CMK (cell line): ENCODE results near the gene ADAT2.
A peak's percentile ranks its signal among the peaks of the same experiment; 100 is the strongest.
"Not testable (repeated sequence)": the region's sequence is repeated elsewhere in the genome, so short reads cannot be mapped to it uniquely, and the experiment has no call there.

Experiments used
- DNase-seq: peaks from one replicate; pipeline ENCODE4 v3.0.0-alpha.2; 2010; ENCODE audit warnings: low read depth

ADAT2 gene

DNA sequence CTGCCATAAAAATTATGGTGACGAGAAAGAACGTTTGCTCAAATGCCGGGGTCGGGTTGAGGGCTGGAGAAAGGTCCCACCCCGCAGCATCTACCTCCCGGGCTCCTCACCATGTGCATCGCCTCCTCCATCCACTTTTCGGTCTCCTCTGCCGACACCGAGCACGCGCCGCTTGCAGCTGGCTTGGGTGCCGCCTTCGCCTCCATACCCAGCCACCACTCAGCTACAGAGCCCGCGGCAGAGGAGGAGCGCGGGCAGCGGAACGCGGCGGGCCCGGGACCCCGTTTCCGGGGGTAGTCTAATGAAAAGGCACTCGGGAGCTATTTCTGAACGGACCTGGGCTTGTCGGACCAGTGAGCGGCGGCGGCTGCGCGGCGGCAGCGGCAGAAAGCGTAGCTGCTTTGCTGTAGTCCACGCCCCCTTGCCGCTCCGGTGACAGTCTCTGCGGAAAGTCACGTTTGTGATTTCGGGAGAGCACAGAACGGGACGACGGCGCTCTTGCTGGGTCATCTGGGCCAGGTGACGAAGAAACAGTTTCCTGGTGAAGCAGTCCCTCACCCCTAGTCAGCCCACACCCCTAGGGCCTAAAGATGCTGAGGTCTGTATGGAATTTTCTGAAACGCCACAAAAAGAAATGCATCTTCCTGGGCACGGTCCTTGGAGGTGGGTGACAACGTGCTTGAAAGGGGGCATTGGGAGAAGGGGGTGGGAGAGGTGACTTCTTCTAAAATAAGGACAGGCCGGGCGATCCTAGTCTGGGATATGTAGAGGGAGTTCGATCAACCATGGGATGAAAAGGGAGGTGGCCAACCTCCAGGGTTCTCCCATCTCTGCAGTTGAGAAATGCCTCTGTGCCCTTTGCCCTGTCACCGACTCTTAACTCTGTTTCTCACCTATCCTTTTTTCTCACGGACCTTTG, at the start of gene ADAT2, which contains the start of gene PEX3:
Gene ADAT2, minus strand, starts transcription at position 243 of the 919 bp plus-strand sequence. Its CDS starts 37 bp downstream, at position 206.
Gene PEX3, plus strand, starts transcription at position 353 of the 919 bp plus-strand sequence. Its CDS starts 238 bp downstream, at position 591.
- peak; percentile 71 for DNase-seq

DNA sequence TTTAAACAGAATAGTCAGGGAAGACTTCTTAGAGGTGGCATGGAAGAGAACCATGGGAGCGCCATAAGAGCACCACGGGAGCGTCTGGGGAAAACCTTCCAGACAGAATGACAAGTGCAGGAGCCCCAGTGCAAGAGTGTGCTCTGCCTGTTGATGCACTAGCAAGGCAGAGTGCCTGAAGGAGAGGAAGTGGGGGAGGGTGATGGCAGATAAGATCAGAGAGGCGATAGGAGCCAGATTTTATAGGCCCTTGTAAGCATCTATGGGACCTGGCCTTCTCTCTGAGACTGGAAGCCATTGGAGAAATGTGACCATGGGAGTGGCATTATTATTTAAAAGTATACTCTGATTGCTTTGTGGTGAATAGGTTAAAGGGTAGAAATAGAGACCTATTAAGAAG, 47.9 kb upstream of the ADAT2 start:
- no peak for DNase-seq

DNA sequence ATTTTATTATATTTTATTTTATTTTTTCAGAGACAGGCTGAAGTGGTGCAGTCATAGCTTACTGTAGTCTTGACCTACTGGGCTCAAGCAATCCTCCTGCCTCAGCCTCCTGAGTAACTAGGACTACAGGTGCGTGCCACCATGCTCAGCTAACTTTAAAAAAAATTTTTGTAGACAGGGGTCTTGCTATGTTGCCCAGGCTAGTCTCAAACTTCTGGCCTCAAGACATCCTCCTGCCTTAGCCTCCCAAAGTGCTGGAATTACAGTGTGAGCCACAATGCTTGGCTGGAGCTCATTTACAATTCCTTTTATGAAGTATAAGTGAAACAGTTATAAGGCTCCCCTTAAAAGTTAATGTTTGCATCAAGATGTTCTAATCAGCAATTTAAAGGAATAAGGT, 46.5 kb upstream of the ADAT2 start:
- DNase-seq, result no peak

DNA sequence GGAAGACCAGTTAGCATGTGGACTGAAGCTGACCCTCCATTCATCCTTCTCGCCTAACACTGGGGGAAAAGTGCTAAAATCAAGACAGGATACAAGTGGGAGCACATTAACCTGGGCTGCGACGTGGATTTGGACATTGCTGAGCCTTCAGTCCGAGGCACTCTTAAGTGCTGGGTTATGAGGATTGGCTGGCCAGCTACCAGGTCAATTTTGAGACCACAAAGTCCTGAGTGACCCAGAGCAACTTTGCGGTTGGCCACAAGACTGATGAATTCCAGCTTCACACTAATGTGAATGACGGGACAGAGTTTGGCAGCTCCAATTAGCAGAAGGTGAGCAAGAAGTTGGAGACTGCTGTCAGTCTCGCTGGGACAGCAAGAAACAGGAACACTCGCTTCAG, 40.3 kb upstream of the ADAT2 start:
- no peak for DNase-seq

DNA sequence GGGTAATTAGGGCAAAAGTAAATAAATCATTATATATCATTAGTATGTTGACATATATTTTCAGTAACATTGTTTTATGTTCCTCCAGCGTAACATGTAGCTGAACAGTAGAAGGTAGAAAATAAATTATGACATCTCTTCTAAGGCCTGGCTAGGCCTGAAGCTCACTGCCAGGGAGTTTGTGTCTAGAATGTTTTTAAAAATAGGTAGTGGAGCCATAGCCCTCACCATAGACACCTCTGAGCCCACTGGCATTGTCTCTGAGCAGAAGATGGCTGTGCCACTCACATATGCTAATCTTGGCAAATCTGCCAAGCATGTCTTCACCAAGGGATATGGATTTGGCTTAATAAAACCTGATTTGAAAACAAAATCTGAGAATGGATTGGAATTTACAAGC, 39.7 kb upstream of the ADAT2 start:
- DNase-seq, result no peak

DNA sequence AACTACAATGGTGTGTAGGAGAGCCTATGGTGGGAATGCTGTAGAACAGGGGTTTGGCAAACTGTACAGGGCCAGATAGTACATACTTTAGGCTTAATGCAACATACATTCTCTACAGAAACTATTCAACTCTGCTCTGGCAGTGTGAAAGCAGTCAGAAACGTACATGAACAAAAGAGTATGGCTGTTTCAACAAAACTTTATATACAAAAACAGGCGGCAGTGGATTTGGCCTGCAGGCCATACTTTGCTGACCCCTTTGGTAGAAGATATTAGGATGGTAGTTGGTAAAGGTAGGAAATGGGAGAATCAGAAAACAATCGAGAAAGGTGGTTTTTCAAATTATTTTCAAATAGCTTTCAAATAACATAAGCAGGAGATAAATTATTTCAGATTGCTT, 36.3 kb upstream of the ADAT2 start:
- DNase-seq, result no peak

DNA sequence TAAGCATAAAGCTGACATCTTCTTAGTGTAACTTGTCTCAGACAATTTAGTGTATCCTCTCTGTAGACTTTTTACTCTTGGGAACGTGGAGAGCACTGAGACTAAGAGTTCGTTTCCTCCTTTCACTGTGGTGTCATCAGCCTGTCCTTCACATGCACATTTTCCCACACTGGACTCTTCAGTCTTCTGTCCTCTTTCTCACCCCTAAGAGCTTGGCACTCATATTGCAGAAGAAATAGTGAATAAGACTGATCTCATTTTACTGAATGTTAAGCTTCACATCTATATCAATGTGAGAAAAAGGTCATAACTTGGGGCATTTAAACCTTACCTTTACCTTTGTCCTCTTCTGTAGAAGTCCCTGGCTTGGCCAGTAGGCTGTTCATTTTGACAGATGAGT, 35.5 kb upstream of the ADAT2 start:
- no peak for DNase-seq

DNA sequence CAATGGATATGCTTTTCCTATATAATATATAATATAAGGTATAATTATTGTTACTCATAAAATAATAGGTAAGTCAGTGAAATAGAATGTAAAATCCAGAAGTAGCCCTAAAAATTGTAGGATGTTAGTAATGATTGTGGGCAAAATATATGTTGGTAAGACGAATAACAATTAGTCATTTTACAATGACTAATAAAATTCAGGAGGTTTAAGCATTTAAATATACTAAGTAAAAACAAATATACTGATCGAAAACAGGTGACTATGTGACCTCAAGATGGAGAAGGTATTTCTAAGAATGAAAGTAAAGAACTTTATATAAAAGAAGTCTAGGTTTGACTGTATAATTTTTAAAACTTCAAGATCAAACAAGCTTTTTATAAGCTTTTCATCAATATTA, 32.1 kb upstream of the ADAT2 start:
- no peak for DNase-seq

DNA sequence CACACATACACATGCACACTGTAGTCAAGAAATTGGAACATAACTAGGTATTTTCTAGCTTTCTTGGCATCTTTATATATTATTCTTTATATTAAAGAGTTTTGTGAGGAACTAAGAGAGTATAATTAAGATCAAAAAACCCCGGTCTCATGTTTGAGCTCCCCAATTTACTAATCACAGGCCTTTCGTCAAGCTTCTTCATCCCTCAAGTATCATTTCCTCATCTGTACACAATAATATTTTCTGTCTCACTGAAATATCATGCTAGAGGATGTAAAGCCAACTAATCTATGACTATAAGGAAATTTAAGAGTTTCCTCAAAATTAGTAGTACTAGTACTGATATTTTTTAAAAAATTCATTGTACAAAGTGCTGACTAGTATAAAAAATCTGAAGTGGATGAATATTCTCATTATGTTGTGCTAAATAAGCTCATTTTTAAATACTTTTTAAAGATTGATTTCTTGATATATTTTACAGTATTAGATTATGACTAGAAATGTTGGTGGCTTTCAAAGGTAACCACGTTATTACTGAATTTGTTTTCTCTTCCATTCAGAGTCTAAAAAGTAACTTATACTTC, 28.1 kb upstream of the ADAT2 start:
- no peak for DNase-seq

DNA sequence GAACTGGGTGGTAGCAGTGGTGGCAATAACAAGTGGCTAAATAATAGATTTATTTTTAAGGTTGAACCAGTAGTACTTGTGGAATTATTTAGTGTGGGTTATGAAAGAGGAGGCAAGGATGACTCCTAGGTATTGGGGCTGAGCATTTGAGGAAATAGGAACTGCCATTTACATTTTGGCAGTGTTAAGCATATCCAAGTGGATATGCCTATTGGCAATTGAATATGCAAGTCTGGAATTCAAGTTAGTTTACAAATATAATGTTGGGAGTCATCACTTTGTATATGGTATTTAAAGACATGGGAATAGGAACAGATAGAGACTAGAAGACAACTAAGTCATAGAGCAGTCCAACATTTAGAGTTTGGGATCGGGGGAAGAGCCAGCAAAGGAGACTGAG, 26.1 kb upstream of the ADAT2 start:
- no peak for DNase-seq

DNA sequence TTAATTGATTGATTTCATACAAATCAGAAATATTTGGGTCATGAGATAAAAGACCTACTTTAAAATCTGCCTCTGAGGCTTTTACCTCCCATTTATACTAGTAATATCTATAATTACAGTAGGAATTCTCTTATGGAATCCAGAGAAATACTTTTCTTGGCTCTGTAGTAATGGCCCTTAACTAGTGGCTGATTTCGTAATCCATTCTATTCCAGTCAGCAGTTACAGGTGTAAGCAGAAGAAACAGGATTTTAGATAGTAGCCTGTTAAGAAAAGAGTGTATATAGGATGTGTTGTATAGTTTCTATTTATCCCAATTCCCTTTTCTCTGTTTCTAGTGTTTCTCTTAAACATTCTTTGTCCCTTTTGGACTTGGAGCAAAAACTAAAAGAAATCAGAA, 21.3 kb upstream of the ADAT2 start:
- DNase-seq, result no peak

DNA sequence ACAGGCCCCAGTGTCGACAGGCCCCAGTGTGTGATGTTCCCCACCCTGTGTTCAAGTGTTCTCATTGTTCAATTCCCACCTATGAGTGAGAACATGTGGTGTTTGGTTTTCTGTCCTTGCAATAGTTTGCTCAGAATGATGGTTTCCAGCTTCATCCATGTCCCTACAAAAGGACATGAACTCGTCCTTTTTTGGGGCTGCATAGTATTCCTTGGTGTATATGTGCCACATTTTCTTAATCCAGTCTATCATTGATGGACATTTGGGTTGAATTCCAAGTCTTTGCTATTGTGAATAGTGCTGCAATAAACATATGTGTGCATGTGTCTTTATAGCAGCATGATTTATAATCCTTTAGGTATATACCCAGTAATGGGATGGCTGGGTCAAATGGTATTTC, 18.3 kb upstream of the ADAT2 start:
- DNase-seq, result not testable (repeated sequence)

DNA sequence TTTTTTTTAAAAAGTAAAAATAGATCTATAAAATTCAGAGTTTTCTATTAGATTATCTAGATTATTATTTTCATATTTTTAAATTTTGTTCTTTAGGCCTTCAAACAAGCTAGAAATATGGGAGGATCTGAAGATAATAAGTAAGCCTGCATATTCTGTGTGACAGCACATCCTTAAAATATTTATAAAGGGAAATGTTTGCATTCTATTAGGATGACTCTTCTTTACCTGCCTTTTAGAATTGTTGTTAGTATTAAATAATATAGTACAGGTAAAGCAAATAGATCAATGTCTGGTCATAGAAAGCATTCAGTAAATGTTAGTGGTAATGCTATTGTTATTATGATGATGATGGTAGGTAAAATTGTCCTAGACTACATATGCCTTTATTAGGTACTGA, 17.5 kb upstream of the ADAT2 start:
- DNase-seq, result no peak

DNA sequence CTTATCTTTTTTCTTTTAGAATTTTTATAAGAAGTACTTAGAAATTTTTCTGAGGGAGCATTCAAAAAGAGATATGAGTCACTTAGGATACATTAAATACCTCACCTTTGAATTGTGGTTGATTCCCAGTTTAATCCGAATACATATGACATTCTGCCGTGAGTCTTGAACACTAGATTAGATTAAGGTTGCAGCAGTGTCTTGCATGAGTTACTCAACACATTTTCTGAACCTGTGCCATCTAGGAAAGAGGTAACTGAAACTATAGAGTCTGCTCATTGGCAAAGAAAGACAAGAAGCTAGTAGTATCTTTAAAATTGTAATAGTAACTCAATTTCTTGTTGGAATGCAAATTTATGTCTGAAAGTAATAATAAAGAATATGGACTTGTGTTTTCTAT, 15.1 kb upstream of the ADAT2 start:
- no peak for DNase-seq

DNA sequence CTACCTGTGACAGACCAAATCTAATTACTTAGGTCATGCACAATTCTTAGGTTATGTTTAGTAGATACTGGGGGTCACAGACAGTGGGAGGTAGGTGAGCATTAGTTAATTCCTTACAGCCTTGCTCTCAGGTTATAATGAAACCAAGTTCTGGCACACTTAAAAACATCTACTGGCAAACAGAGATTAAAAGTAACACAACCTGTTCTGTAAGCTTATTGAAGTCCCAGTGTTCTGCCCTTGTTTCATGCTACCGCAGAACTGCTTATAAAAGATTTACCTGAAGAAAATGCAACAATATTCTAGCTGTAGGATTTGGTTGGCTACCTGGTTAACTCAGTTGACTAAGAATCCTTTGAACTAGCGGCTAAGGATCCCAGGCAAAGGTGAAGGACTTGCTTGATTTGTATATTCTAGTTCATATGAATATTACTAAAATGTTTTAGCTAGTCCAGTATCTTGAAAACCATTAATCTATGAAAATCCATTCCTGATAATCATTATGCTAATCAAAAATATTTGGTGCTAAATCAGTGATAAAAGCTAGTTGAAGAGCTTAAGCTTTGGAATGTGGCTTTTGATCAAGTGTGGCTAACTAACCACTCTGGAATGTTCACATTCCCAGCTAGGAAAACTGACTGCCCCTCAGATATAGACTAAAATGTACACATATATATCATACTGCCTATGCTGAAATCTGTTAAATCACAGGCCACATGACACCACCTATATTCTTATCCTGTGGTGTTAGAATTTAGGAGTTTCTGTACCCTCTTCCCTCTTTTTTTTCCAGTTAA, 7.3 kb upstream of the ADAT2 start:
- no peak for DNase-seq

DNA sequence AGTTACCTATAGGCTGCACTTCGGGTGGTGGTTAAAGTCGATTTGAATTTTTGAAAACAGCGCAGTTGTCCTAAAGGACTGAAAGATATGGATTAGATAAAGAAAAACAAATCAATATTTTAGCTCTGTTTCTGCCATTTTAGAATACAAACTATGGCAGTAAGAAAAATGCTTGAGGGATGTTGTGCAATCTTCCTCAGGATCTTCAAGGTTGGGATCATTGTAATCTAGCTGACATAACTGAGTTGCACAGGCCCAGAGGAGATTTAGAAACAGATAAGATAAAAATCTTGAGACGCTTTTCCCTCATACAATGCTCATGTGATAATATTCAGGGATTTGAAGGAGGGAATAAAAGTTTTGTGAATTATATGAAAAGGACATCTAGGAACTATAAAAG, 1.0 kb upstream of the ADAT2 start:
- no peak for DNase-seq

DNA sequence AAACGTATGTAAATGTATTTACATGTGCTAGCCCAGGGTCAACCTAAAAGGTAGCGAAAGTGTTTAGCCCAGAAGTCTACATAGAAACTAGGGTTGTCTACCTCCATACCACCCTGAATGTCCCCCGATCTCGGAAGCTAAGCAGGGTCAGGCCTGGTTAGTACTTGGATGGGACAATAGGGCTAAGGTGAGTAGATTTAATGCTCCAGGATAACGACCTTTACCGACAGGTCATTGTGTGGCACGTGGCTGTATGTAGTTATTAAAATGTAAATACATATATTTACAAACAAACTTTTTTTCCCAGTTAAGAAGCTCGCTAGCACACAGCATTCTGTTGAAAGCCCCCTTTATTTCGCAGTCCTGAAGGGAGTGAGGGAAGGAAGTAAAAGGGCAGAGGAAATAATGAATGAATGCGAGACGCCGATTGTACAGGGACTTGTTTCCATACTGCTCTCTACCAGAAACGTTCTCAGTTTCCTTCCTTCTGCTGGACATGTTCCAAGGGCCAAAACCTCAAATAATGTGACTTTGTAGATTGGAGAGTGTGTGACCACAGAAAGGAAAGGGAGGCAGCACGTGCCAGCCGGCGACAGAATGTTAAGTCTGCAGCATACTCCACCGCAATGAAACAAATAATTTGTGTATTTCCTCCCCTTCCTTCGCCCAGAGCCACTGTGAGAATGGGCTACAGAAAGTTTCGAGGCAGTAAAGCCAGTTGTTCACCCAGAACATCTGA, 612 bp downstream of the ADAT2 start:
- DNase-seq, result peak; percentile 26

DNA sequence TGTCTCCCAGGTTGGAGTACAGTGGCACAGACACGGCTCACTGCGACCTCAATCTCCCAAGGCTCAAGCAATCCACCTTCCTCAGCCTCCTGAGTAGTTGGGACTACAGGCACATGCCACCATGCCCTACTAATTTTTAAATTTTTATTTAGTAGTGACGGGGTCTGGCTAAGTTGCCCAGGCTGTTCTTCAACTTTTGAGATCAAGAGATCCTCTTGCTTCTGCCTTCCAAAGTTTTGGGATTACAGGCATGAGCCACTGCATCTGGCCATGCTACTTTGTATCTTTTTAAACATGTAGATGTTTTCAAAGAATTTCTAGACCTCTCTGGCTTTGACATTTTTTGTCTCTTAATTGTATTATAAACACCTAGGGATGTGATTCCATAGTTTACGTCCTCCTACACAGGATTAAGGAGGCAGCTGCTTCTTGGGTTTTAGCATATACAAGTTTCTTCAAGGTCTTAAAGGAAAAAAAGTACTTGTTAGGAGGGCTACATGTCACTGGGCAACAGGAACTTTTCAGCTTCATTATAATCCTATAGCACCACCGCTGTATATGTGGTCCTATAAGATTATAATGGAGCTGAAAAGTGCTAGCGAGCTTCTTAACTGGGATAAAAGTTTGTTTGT, 1.3 kb downstream of the ADAT2 start:
- no peak for DNase-seq

DNA sequence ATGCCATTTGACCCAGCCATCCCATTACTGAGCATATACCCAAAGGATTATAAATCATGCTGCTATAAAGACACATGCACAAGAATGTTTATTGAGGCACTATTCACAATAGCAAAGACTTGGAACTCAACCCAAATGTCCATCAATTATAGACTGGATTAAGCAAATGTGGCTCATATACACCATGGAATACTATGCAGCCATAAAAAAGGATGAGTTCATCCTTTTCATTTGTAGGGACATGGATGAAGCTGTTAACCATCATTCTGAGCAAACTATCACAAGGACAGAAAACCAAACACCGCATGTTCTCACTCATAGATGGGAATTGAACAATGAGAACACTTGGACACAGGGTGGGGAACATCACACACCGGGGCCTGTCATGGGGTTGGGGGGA, 2.6 kb downstream of the ADAT2 start:
- DNase-seq, result not testable (repeated sequence)

DNA sequence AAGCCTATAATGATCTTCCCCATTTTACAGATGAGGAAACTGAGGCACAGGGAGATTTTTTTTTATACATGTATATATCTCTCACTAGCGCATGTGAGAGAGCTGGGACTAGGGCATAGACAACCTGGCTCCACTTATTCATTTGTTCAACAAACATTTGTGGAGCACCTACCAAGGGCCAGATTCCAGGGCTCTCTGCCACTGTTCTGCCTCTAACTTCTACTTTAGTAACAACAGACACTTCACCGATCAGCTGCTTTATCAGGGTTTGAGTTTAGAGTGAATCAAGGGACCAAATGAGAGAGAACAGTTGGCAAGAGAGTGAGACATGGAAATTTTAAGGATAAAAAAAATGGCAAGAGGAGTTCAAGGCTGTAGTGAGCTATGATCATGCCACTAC, 7.4 kb downstream of the ADAT2 start:
- no peak for DNase-seq
